HG02623 (cell line): ENCODE data around the gene KISS1R.

Source experiments
- ATAC-seq: cut with Tn5 transposase; IDR thresholded peaks from one replicate; pipeline ENCODE4 v1.9.1; 2021; ENCODE audit warnings: moderate library complexity; ENCODE audit not compliant: unreplicated experiment

Gene KISS1R

DNA sequence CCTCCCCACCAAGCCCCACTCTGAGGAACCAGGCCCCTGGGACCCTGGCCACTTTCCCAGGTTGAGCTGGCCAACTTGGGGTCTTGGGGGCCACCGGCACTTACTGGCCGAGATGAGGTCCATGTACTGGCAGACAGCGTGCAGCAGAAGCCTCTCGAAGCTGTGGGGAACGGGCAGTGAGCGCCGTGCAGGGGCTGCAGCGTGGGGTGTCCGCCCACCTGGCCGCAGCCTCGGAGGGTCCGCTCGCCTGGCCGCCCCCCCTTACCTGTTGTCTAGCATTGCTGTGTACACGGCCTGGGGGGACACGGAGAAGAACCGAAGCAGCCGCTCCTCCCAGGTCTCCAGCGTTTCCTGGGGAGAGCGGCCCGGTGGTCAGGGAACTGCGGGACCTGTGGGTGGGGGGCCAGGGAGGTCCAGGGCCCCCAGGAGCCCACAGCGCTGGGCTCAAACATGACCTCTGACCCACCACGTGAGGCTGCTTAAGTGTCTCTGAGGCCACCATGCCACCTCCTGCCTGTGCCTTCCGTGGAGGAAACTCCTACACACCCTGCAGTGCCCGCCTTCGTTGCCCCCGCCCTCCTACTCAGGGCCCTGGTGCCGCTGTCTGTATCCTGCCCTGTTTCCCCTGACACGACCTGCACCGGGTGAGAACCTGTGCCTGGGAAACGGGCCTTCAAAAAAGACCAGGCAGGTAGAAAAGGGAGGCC is 17.6 kb upstream of the KISS1R start:
- no peak for ATAC-seq

DNA sequence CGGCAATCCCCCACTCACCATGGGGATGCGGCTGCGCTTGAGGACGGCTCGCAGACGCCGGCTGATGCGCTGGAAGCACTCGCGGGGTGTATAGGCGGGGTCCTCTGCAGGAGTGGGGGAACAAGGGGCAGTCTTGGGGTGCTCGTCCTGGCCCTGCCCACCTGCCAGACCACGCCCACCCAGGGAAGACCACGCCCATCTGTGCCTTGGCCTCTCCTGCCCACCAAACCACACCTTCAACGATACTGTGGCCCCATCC is 17.2 kb upstream of the KISS1R start:
- no peak for ATAC-seq

GRCh38 chr19:900302-901111 is 16.6 kb upstream of the KISS1R start:
- no peak for ATAC-seq

DNA sequence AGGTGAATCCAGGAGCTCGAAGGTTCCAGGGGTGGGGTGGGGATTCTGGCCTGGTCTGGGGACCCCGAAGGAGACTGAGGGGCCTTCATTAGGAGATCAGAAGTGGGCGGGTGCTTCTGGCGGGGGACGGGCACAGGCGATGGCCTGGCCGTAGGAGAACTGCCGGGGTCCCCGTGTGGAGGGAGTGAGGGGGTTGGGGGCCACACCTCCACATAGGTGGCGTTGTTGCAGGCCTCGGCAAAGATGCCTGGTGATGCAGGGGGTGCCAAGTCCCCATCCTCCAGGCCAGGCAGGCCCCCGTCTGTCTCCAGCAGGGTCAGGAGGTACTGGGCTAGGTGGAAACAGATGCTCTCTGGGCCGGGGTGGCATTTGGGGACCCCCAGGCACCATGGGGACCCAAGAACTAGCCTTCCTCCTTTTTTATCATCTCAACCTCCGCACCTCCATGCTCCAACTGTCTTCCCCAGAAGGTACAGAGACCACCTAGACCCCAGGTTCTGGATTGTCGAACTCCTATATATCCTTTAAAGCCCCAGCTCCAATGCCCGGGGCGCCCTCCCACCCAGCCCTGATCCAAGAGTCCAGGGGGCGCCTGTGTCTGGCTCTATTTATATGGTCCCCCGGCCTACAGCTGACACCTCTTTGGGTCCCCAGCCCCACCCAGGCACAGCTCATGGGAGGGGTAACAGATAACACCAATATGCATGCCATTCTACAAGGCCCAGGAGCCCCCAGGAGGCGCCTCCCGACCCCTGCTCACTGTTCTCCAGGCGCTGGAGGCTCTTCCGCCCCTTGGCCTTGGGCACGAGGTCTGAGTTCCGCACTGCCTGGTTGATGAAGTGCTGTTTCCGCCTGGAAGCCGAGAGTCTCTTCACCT is 15.7 kb upstream of the KISS1R start:
- no peak for ATAC-seq

DNA sequence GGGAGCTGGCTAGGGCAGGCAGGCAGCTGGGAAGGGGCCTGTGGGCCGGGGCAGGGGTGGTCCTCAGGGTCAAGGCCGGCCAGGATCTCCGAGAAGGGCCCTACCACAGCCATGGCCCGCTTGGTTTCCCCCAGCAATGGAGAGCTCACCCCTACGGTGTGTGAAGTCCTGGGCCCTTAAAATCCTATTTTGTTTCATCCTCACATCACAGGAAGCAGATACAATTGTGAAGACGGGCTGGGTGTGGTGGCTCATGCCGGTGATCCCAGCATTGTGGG is 15.1 kb upstream of the KISS1R start:
- no peak for ATAC-seq

- no peak for ATAC-seq
These were observed 14.5 kb upstream of the KISS1R start for GRCh38 chr19:902446-903226.

- ATAC-seq, result no peak
These were observed 13.8 kb upstream of the KISS1R start for GRCh38 chr19:903266-903797.

DNA sequence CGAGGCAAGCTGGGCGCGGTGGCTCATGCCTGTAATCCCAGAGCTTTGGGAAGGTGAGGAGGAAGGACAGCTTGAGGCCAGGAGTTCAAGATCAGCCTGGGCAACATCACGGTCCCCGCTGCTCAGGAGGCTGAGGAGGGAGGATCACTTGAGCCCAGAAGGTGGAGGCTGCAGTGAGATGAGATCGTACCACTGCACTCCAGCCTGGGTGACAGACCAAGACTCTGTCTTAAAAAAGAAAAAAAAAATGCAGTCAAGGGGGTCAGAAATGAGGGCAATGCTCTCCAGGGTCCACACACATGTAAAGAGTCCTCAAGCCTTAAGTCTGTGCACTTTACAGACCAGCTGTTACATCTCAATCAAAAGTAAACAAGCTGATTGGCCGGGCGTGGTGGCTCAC is 12.6 kb upstream of the KISS1R start:
- ATAC-seq, result no peak

DNA sequence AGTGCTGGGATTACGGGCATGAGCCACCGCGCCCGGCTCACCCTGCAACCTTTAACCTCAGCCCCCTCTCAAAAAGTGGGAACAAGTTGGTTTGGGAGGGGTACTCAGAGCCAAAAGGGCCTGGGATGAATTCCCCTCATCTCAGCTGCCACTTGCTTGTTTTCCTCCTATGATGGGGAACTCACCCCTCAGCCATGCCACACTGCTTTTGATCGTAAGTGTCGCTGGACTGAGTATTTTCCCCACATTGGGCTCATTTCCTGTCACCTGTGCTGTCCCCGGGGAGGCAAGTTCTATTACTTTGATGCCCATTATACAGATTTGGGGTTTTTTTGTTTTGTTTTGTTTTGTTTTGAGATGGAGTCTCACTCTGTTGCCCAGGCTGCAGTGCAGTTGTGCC is 10.7 kb upstream of the KISS1R start:
- no peak for ATAC-seq

- no peak for ATAC-seq
These were observed 9.8 kb upstream of the KISS1R start for GRCh38 chr19:907183-907853.

GRCh38 chr19:911197-912033 is 5.7 kb upstream of the KISS1R start:
- ATAC-seq, result no peak

GRCh38 chr19:912181-913079 is 4.7 kb upstream of the KISS1R start:
- no peak for ATAC-seq

DNA sequence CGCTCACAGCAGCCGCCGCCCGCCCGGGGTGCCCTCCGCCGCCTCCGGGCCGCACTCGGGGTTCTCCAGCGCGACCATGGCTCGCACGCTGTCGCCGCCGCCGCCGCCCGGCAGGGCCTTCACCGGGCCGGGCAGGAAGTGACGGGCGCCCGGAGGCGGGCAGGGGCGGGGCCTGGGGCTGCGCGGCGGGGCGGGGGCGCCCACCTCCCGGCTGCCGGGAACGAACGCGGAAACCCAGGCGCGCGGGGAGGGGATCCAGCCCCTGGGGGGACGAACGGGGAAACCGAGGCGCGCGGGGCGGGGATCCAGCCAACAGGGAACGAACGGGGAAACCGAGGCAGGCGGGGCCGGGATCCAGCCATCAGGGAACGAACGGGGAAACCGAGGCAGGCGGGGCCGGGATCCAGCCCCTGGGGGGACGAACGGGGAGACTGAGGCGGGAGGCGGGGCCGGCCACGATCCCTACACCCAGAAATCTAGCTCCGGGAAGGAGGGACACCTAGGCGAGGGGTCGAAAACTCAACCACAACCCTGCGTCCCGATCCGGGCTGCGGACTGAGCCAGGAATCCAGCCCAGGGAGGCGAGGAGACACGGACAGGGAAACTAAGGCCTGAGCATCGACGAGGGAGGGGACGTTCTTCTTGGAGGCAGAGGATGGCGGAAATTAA is 3.9 kb upstream of the KISS1R start, which contains the start of gene R3HDM4:
Gene R3HDM4, minus strand, starts transcription at position 140 of the 669 bp plus-strand sequence. Its CDS starts 62 bp downstream, at position 78.
- ATAC-seq, result peak; percentile 44

GRCh38 chr19:916645-917322 is 349 bp upstream of the KISS1R start:
- ATAC-seq, result no peak

GRCh38 chr19:918152-918437 is 962 bp downstream of the KISS1R start:
- no peak for ATAC-seq

GRCh38 chr19:918481-919198 is 1.5 kb downstream of the KISS1R start:
- no peak for ATAC-seq
